Stimulated activated CD8-positive, alpha-beta memory T cell treated with anti-CD3 and anti-CD28 coated beads, Interleukin-12 subunit alpha, Interleukin-12 subunit beta, amount 100 ng/mL, for 24 hours (primary cell): ENCODE data around the gene PRMT1.
A peak's percentile ranks its signal among the peaks of the same experiment; 100 is the strongest.
"Not testable (repeated sequence)": the region's sequence is repeated elsewhere in the genome, so short reads cannot be mapped to it uniquely, and the experiment has no call there.

Experiments used
- DNase-seq: peaks from one replicate; pipeline ENCODE4 v3.0.0-alpha.2; 2020; ENCODE audit errors: extremely low read depth

PRMT1 gene

GRCh38 chr19:49677231-49677900, at the start of gene PRMT1:
PRMT1 (plus strand) TSS chr19:49677271; CDS start chr19:49677281, 10 bp downstream.
- no peak for DNase-seq

DNA sequence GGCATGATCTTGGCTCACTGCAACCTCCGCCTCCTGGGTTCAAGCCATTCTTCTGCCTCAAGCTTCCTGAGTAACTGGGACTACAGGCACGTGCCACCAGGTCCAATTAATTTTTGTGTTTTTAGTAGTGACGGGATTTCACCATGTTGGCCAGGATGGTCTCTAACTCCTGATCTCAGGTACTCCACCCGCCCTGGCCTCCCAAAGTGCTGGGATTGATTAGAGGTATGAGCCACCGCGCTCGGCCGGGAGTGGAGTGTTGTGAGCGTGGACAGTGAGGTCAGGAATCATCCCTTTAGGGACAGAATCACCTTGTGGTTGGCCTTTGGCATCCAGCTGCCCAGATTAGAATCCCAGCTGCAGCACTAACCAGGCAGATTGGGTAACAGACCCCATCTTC, 47.4 kb upstream of the PRMT1 start:
- no peak for DNase-seq

- no peak for DNase-seq
Measured at GRCh38 chr19:49631014-49631588, 46.0 kb upstream of the PRMT1 start.

- DNase-seq, result no peak
Measured at GRCh38 chr19:49631610-49632192, 45.4 kb upstream of the PRMT1 start.

- DNase-seq, result no peak
Measured at GRCh38 chr19:49632576-49632975, 44.5 kb upstream of the PRMT1 start.

GRCh38 chr19:49633273-49633672, 43.8 kb upstream of the PRMT1 start:
- not testable (repeated sequence) for DNase-seq

DNA sequence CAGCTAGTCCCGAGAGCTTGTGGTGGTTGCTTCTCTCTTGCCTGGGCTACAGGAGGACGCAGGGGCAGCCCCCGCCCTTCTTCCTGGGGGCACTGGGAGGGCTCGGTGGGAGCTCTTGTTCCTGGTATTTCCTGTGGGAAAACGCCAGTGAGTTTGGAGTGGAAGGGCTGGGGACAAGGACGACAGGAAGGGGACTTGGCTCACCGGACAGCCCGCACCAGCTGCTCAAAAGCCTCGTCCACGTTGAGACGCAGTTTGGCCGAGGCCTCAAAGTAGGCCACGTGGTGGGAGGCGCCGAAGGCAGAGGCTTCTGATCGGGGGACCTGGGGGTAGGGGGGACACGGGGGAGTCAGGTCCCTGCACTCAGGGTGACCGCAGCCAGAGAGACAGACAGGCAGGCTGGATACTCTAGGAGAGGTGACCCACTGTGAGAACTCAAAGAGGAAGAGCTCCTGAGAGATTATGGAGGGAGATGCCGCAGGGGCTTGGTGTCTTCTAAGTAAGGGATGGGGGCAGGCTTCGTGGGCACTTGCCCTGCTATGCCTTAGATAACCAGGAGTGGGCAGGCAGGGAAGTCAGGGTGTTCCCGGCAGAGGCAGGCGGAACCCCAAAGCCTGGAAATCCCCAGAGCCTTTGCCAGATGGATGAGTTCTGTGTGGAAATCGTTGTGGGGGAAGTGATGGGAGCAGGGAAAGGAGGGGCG, 41.4 kb upstream of the PRMT1 start:
- DNase-seq, result no peak

GRCh38 chr19:49636233-49636932, 40.7 kb upstream of the PRMT1 start:
- DNase-seq, result no peak

DNA sequence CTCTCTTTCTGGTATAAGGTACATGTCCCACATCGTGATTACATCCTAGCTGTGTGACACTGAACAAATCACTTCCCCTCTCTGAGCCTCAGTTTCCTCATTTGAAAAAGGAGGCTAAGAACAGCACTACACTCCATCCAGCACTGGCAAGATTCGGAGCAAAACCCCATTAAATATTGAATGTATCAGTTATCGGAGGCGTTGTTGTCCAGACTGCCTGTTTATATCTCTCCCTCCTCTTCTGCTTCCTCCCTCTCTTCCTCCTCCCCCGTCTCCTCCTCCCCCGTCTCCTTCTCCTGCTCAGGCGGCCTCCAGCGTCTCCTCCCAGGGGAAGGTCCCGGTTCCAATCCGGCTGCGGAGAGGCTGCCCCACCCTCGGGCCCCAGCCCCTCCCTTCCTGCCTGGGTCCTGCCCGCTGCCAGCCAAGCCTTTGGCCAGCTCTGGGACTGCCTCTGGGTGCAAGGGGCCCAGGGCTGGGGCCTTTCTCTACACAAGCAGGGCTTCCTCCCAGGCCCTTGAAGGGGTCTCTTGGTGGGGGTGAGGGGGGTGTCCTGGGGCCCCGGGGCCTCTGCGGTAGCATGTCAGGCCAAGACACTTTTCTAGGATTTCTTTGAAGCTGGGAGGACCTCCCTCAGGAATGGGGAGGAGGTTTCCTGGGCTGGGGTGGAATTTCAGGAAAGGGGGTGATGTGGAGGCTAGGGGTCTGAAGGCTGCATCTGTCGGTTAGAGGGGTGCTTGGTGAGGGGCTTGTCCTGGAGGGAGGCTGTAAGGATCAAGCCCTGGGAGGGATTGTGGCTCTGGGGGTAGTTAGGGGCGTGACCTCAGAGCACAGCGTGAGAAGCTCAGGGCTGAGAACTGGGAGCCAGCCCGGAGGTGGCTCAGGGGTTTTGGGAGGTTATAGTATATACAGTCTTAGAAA, 39.0 kb upstream of the PRMT1 start:
- no peak for DNase-seq

DNA sequence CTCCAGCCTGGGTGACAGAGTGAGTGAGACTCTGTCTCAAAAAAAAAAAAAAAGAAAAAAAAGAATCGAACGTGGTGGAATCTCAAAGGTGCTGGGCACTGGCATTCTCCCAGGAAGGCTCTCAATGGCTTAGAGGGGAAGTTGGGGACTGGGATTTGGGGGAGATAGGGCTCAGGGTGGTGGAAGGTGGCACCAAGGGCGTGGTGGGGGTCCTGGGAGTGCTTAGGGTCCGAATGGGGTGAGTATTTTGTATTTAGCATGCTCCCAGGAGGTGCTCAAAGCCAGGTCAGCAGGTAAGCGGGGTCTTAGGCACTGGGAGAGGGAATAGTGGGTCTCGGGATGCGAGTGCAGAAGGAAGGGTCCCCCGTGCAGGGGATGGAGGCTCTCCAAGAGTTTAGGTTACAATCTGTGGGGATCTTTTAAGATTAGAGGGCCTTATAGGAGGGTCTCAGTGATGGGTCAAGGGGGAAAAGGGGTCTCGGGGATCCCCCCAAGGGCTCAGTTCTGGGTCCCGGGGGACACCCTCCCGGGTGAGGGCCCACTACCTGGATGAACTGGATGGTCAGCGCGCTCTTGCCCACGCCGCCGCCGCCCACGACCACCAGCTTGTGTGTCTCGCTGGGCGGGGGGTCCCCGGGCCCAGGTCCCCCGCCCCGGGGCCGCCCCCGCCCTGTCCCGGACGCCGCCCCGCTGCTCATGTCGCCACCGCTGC, 37.5 kb upstream of the PRMT1 start:
- DNase-seq, result no peak

DNA sequence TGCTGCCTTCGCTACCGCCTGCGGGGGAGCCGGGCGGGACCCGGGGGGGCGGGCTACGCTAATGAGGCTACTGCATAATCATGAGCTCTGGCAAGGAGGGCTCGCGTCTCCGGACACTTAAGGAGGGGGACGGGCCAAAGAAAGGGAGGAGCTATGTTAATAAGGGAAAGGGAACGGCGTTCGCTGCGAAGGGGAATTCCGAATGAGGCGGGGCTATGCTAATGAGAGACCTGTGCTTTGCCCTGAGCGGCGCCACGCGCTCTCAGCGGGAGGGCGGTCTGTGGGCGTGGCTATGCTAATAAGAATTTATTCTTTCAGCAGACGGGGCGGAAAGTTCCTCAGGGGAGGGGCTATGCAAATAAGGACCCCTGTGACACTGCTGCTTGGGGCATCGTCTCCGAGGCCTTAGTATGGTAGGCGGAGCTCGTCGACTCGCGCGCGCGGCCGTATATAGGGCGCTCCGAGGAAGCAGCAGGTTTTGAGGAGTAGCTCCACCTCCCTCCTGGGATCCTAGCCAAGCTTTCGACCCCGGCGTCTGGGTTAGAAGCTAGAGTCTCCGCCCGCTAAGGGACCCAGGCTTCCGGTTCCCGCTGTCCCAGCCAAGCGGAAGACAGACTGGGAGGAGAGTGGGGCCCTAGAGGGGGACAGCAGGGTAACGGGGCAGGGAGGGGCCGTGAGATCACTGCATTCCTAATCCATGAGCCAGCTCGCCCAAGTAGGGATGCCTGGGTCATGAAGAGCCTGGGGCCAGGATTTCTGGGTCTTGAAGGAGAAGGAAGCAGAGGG, 36.8 kb upstream of the PRMT1 start, which contains the start of gene RRAS:
Gene RRAS, minus strand, starts transcription at position 31 of the 786 bp plus-strand sequence. CDS start 45 bp downstream, outside the sequence.
- DNase-seq, result peak; percentile 100

DNA sequence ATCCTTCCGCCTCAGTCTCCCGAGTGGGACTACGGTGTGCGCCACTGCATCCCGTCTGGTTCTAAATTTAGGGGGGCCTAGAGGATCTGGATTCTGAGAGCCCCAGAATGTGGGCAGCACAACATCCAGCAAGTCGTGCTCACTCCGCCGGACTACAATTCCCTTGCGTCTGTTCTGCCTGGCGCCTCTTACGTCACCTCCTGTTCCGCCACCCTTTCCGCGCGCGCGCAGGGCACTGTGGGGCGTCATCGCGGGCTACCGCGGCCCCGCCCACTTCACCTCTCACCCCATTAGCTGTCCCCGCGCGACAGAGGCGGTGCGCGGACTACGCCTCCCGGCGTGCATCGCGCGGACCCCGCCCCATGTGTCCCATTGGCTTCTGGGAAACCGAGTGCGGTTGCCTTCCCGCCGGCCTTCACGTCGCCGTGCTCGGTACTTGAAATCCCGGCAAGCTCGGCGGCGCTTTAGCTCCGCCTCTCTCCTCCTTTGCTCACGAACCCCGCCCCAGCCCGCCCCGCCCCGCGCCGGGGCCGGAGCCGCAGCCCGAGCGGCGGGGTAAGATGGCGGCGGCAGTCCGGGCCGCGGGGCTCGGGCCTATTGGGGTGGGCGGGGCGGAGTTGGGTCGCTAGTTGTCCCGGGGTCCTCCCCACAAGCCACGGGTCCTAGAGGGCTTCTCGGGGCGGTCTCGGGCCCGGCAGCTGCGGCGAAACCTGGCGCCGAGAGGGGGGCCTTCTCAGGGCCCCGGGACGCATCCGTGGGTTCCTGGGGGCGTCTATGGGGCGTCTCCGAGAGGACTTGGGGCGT, 35.2 kb upstream of the PRMT1 start, which contains the start of gene SCAF1:
Gene SCAF1, plus strand, starts transcription at position 522 of the 804 bp plus-strand sequence. CDS start 2,818 bp downstream, outside the sequence.
- DNase-seq, result peak; percentile 97

DNA sequence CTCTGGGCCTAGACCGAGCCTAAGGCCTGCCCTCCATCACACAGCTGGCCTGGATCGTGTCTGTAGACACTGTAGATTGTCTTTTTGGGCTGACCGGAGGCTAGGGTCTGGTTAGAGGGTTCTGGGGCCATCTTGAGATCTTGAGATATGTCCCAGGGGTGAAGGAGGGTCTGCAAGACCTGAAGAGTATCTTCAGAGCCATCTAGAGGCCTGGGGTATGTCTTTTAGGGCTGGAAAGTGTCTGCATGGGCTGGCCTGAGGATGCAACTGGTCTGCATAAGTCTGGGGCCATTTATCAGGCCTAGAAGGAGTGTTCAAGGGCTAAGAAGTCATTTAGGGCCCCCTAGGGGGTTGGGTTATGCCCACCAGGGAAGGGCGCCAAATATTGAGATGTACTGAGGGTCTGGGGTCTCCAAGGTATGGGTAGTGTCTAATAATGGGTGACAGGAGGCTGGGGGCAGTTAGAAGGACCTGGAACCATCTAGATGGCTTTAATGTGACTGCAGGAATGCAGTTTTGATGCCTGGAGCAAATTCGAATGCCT, 34.5 kb upstream of the PRMT1 start:
- DNase-seq, result no peak

DNA sequence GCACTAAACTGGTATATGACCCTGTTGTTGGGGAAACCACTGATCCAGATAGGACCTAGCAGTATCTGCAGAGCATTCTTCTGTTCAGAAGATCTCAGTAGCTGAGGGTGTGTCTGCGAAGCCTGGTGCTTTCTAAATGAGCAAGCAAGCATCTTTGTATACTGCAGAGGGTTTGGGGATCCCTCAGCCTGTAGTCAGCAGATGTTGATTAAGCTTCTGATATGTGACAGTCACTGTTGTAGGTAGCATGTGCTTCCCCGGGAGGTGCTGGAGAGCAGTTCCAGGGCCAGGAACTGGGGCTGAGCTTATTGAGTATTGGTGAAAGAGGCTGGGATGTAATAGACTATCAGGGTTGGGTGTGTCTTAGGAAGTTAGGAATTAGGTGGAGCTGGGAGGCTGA, 33.6 kb upstream of the PRMT1 start:
- no peak for DNase-seq

DNA sequence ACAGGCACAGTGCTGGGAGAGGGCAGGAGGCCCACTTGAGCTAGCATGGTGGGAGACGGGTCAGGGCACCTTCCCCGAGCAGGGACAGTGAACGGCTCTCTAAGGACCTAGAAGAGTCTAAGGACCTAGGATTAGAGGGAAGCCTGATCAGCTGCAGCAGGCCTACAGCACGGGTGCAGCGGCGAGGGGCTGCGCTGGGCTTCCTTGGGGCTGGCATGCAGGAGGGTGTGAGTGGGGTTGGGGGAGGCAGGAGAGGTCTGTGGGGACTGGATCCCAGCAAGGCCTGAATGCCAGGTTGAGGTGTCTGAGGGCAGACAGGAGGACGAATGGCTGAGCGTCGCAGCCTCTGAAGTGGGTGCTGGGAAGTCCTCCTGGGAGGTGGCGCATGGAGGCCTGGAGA, 31.5 kb upstream of the PRMT1 start:
- DNase-seq, result no peak

DNA sequence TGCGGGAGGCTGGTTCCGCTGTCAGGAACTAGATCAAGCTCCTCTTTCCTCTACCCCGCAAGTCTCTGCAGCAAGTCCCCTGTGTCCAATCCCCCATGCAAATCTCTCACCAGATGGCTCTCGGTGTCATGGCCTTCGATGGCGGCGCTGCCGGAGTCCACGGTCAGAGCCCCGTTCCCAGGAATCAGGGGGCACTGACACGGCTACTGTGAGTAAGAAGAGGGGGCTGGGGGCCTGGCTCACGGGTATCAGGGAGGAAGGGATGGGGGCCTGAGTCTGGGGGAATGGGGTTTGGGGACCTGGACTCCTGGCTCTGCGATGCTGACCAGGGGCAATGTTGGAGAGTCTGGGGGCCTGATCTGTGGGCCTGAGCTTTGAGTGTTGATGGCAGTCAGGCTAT, 31.1 kb upstream of the PRMT1 start:
- no peak for DNase-seq

DNA sequence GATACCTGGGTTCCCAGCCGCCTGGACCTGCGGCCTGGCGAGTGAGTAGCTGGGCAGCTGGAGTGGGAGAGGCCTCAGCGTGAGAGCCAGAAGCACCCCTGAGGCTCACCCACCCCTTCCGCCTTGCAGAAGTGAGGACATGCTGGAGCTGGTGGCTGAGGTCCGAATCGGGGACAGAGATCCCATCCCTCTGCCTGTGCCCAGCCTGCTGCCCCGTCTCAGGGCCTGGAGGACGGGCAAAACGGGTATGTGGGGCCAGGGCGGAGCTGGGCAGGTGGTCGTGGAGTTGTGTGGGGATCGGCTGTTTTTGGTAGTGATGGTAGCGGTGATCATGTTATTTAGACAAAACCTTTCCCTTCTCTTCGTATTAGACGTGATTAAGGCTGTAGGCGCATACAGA, 30.5 kb upstream of the PRMT1 start:
- no peak for DNase-seq
